Astrocyte of the cerebellum (primary cell): ENCODE data around the gene MYH9.
"Not testable (repeated sequence)": the region's sequence is repeated elsewhere in the genome, so short reads cannot be mapped to it uniquely, and the experiment has no call there.

Experiments
- DNase-seq: peaks from one replicate; pipeline ENCODE4 v3.0.0-alpha.2; 2011; ENCODE audit warnings: low read depth
- H3K4me3 ChIP-seq: 2 replicates; pipeline ENCODE4 v1.5.1; 2011; ENCODE audit warnings: mild to moderate bottlenecking, low read depth, low read length, moderate library complexity
- CTCF ChIP-seq: IDR thresholded peaks from 2 replicates; pipeline ENCODE4 v1.5.1; 2012; ENCODE audit warnings: low read length, low read depth, moderate library complexity, mild to moderate bottlenecking; ENCODE audit errors: missing control alignments
- in situ Hi-C: cut with HindIII; loops from 2 replicates; pipeline ENCODE4 v1.10.0; 2017; ENCODE audit warnings: low sequenced_read_pairs

Gene MYH9

GRCh38 chr22:36257948-36258670 is 129.7 kb downstream of the MYH9 start:
- DNase-seq = no peak

GRCh38 chr22:36257308-36257707 is 130.5 kb downstream of the MYH9 start:
- no peak overlapping the region for H3K4me3 ChIP-seq
- in situ Hi-C loops = no loop called here
- no peak for DNase-seq
- no peak for TF ChIP-seq CTCF

More at GRCh38 chr22:36257948-36258670, 129.7 kb downstream of the MYH9 start:
- H3K4me3 ChIP-seq = no peak overlapping the region
- in situ Hi-C loops = no loop called here
- TF ChIP-seq CTCF = no peak

- in situ Hi-C loops = no loop called here
- H3K4me3 ChIP-seq = no peak overlapping the region
- no peak for DNase-seq
- TF ChIP-seq CTCF = no peak
Measured at GRCh38 chr22:36256478-36256877, 131.3 kb downstream of the MYH9 start.

GRCh38 chr22:36255572-36255971 is 132.2 kb downstream of the MYH9 start:
- H3K4me3 ChIP-seq, in situ Hi-C loops, DNase-seq: not testable (repeated sequence)

- in situ Hi-C loops = no loop called here
- no peak overlapping the region for H3K4me3 ChIP-seq
- TF ChIP-seq CTCF = no peak
- no peak for DNase-seq
Measured at GRCh38 chr22:36253523-36254490, 134.0 kb downstream of the MYH9 start.

GRCh38 chr22:36252754-36253522 is 134.8 kb downstream of the MYH9 start, which contains the start of gene APOL1:
Gene APOL1 (plus strand): TSS chr22:36253133. CDS start chr22:36254956, 1,823 bp downstream.
- DNase-seq = no peak
- H3K4me3 ChIP-seq = no peak within 1 kb of the TSS
- no peak for TF ChIP-seq CTCF
- in situ Hi-C loops = no loop called here

- H3K4me3 ChIP-seq, in situ Hi-C loops: not testable (repeated sequence)
Measured at GRCh38 chr22:36251979-36252608, 135.7 kb downstream of the MYH9 start.

GRCh38 chr22:36250292-36250960 is 137.3 kb downstream of the MYH9 start:
- H3K4me3 ChIP-seq, DNase-seq, in situ Hi-C loops: not testable (repeated sequence)

More at GRCh38 chr22:36251979-36252608, 135.7 kb downstream of the MYH9 start:
- DNase-seq = not testable (repeated sequence)
